ENCODE measurements around the gene KCNE3.

- TF ChIP-seq CTCF (IDR thresholded peaks at IDR 0.05) (no peak), POLR2A (IDR thresholded peaks at IDR 0.05) (no peak)
Measured at GRCh38 chr11:74471037-74471436, 3.7 kb upstream of the KCNE3 start.
